Mucosa of descending colon (tissue), 3 donors: ENCODE data around the gene ACBD6. TPM values are rescaled to one million over a fixed set of nuclear protein-coding genes. Genes with fewer than 3 reads are reported as not detected.

Experiments used
- ATAC-seq: fragments of 200-7000 bp; cut with Tn5 transposase; one replicate; pipeline ENCODE4 v1.9.1; 2020; ENCODE audit warnings: mild to moderate bottlenecking, moderate library complexity
- DNase-seq, 3 donors: peaks; one replicate each; pipeline ENCODE4 v3.0.0-alpha.2; 2020
- H3K36me3 ChIP-seq: fragments of 200-600 bp; one replicate; pipeline ENCODE4 v1.8.0; 2021; ENCODE audit warnings: low read depth, mild to moderate bottlenecking
- H3K4me1 ChIP-seq: fragments of 200-600 bp; one replicate; pipeline ENCODE4 v1.8.0; 2021; ENCODE audit warnings: low read depth, mild to moderate bottlenecking
- H3K4me3 ChIP-seq: fragments of 200-600 bp; one replicate; pipeline ENCODE4 v1.8.0; 2021; ENCODE audit warnings: mild to moderate bottlenecking
- H3K9me3 ChIP-seq: fragments of 200-600 bp; one replicate; pipeline ENCODE4 v1.8.0; 2021; ENCODE audit warnings: mild to moderate bottlenecking
- CTCF ChIP-seq: fragments of 200-600 bp; IDR thresholded peaks from one replicate; pipeline ENCODE4 v1.8.0; 2022; ENCODE audit warnings: antibody characterized with exemption, mild to moderate bottlenecking
- intact Hi-C, 2 donors: fragments of 100-400 bp; cut with DNase I in 1 of 2; cut with micrococcal nuclease in 1 of 2; formaldehyde crosslinking; loops; one replicate each; pipeline versions ENCODE4 v1.11.0 to v1.11.1; 2022; cut with DNase I, micrococcal nuclease
- total RNA-seq, 3 donors: library from RNA; stranded (reverse); fragmentation: NEBNext Ultra II Directional in 2 of 3; extraction: Animal tissue kit (Norgen Biotek cat#: 25700) in 2 of 3; gene quantifications; one replicate each; pipeline versions ENCODE4 v1.2.1 to v1.2.4, GENCODE V29; 2021 to 2023
- donor health status: DM: no; HTN: no; CAD: no; lungs with moderate emphysema.
- donor health status: DM: no; HTN: no; CAD: no.
- donor health status: DM: no; HTN: yes; CAD: no.

ACBD6 gene
- total RNA-seq, 3 donors from 2014 or later = 23.3 to 32.8 (median 25.0) TPM

GRCh38 chr1:180366371-180367068 lies 135.9 kb downstream of the ACBD6 start:
- Histone ChIP-seq H3K4me3 (no peak overlapping the region), H3K36me3 (no peaks in the 10 kb centered on the region), H3K4me1 (no peaks in the 10 kb centered on the region), H3K9me3 (no peaks in the 10 kb centered on the region)
- ATAC-seq (no peak), DNase-seq (no peak)
- intact Hi-C loops = no loop called here
- no peak for TF ChIP-seq CTCF

GRCh38 chr1:180365039-180365438 lies 137.3 kb downstream of the ACBD6 start:
- Histone ChIP-seq H3K4me3 (no peak overlapping the region), H3K9me3 (no peaks in the 10 kb centered on the region), H3K4me1 (no peaks in the 10 kb centered on the region), H3K36me3 (no peaks in the 10 kb centered on the region)
- no peak for ATAC-seq
- DNase-seq = no peak
- intact Hi-C loops = no loop called here
- no peak for TF ChIP-seq CTCF

- Histone ChIP-seq H3K9me3 (no peaks in the 10 kb centered on the region), H3K36me3 (no peaks in the 10 kb centered on the region), H3K4me3 (no peak overlapping the region), H3K4me1 (no peaks in the 10 kb centered on the region)
- intact Hi-C loops = no loop called here
- DNase-seq = no peak
- no peak for ATAC-seq
- TF ChIP-seq CTCF = no peak
These were observed 139.0 kb downstream of the ACBD6 start for GRCh38 chr1:180363246-180363995.

GRCh38 chr1:180360333-180361075 lies 141.9 kb downstream of the ACBD6 start:
- Histone ChIP-seq H3K4me1 (no peaks in the 10 kb centered on the region), H3K9me3 (no peaks in the 10 kb centered on the region), H3K4me3 (no peak overlapping the region), H3K36me3 (no peaks in the 10 kb centered on the region)
- DNase-seq = no peak
- intact Hi-C loops = no loop called here
- no peak for TF ChIP-seq CTCF
- ATAC-seq = no peak

- no peaks in the 10 kb centered on the region for H3K4me1 ChIP-seq
- no peak overlapping the region for H3K4me3 ChIP-seq
- TF ChIP-seq CTCF = no peak
- intact Hi-C loops = no loop called here
- ATAC-seq (no peak), DNase-seq (peak in 2 of 3 donors; percentile 24 to 31)
- H3K36me3 ChIP-seq = no peaks in the 10 kb centered on the region
- no peaks in the 10 kb centered on the region for H3K9me3 ChIP-seq
These were observed 143.7 kb downstream of the ACBD6 start for GRCh38 chr1:180358649-180359048.
